Neural cell (in vitro differentiated cells): Measurements from ENCODE around the gene CELSR3. TPM values are rescaled to one million over a fixed set of nuclear protein-coding genes. Genes with fewer than 3 reads are reported as not detected.

ENCODE experiments used
- H2AFZ ChIP-seq: fragments of 200-600, 300-800 bp; sonication (generic), shearing (Covaris generic); 2 replicates; pipeline ENCODE4 v1.6.0; 2014; ENCODE audit warnings: low read depth, mild to moderate bottlenecking, antibody characterized with exemption, low read length, moderate library complexity
- H3F3A ChIP-seq: fragments of 200-600 bp; shearing (Covaris generic); 2 replicates; pipeline ENCODE4 v1.6.1; 2016; ENCODE audit warnings: mild to moderate bottlenecking, moderate library complexity, mixed read lengths, antibody characterized with exemption, low read length; ENCODE audit not compliant: insufficient read depth, poor library complexity, severe bottlenecking
- H3K27ac ChIP-seq: fragments of 200-600, 300-800 bp; sonication (generic), shearing (Covaris generic); 2 replicates; pipeline ENCODE4 v1.5.1; 2014; ENCODE audit warnings: mild to moderate bottlenecking, low read length, moderate library complexity
- H3K27me3 ChIP-seq: fragments of 300-800, 200-600 bp; sonication (generic), shearing (Covaris generic); 2 replicates; pipeline ENCODE4 v1.6.0; 2014; ENCODE audit warnings: mild to moderate bottlenecking, low read depth, low read length, moderate library complexity; ENCODE audit not compliant: insufficient read depth
- H3K36me3 ChIP-seq: fragments of 300-800, 200-600 bp; sonication (generic), shearing (Covaris generic); 2 replicates; pipeline ENCODE4 v1.5.1; 2014; ENCODE audit warnings: mild to moderate bottlenecking, antibody characterized with exemption, low read length, moderate library complexity; ENCODE audit not compliant: insufficient read depth
- H3K4me2 ChIP-seq: fragments of 300-800, 200-600 bp; sonication (generic), shearing (Covaris generic); 2 replicates; pipeline ENCODE4 v1.6.0; 2014; ENCODE audit warnings: mild to moderate bottlenecking, low read length
- H3K4me3 ChIP-seq: fragments of 300-800, 200-600 bp; sonication (generic), shearing (Covaris generic); 2 replicates; pipeline ENCODE4 v1.5.1; 2014; ENCODE audit warnings: mild to moderate bottlenecking, low read length, moderate library complexity
- H3K79me2 ChIP-seq: fragments of 200-600 bp; shearing (Covaris generic); replicated peaks from 2 replicates; pipeline ENCODE4 v1.6.0; 2014; ENCODE audit warnings: mild to moderate bottlenecking, low read length, moderate library complexity; ENCODE audit not compliant: insufficient read depth
- H3K9ac ChIP-seq: fragments of 300-800, 200-600 bp; sonication (generic), shearing (Covaris generic); 2 replicates; pipeline ENCODE4 v1.6.1; 2016; ENCODE audit warnings: mild to moderate bottlenecking, low read length, mixed read lengths
- H3K9me2 ChIP-seq: fragments of 200-600 bp; shearing (Covaris generic); 2 replicates; pipeline ENCODE4 v1.6.1; 2016; ENCODE audit warnings: mild to moderate bottlenecking, low read length, mixed read lengths; ENCODE audit not compliant: insufficient read depth
- H3K9me3 ChIP-seq: fragments of 200-600, 300-800 bp; sonication (generic), shearing (Covaris generic); 2 replicates; pipeline ENCODE4 v1.6.1; 2016; ENCODE audit warnings: mild to moderate bottlenecking, mixed run types, low read length, moderate library complexity, mixed read lengths
- H4K20me1 ChIP-seq: fragments of 200-600 bp; shearing (Covaris generic); 2 replicates; pipeline ENCODE4 v1.6.1; 2016; ENCODE audit warnings: mild to moderate bottlenecking, mixed run types; ENCODE audit not compliant: insufficient read depth
- EP300 ChIP-seq: fragments of 450-650 bp; conservative IDR thresholded peaks from 2 replicates; pipeline ENCODE4 v1.6.1; 2014; ENCODE audit warnings: antibody characterized with exemption, mild to moderate bottlenecking, moderate library complexity; ENCODE audit not compliant: poor library complexity, severe bottlenecking
- EZH2 ChIP-seq: fragments of 200-600, 300-800 bp; shearing (Covaris generic), sonication (generic); IDR thresholded peaks from 2 replicates; pipeline ENCODE4 v1.6.1; 2014; ENCODE audit warnings: antibody characterized with exemption, low read length, borderline replicate concordance, mild to moderate bottlenecking; ENCODE audit not compliant: insufficient read depth, poor library complexity, severe bottlenecking
- MXI1 ChIP-seq: fragments of 450-650 bp; conservative IDR thresholded peaks from 2 replicates; pipeline ENCODE4 v1.6.1; 2014; ENCODE audit warnings: antibody characterized with exemption, mild to moderate bottlenecking; ENCODE audit not compliant: poor library complexity, severe bottlenecking
- POLR2AphosphoS5 ChIP-seq: IDR thresholded peaks from 2 replicates; pipeline ENCODE4 v1.6.1; 2012
- RAD21 ChIP-seq: fragments of 450-650 bp; conservative IDR thresholded peaks from 2 replicates; pipeline ENCODE4 v1.6.1; 2014; ENCODE audit warnings: antibody characterized with exemption, mild to moderate bottlenecking, moderate library complexity
- REST ChIP-seq: IDR thresholded peaks from 2 replicates; pipeline ENCODE4 v1.6.1; 2012; ENCODE audit warnings: borderline replicate concordance
- SMC3 ChIP-seq: fragments of 450-650 bp; conservative IDR thresholded peaks from 2 replicates; pipeline ENCODE4 v1.6.1; 2014; ENCODE audit warnings: antibody characterized with exemption, mild to moderate bottlenecking, moderate library complexity; ENCODE audit not compliant: poor library complexity
- TAF1 ChIP-seq: IDR thresholded peaks from 2 replicates; pipeline ENCODE4 v1.6.1; 2012; ENCODE audit warnings: low read depth
- polyA plus RNA-seq: library from polyadenylated mRNA; depleted of rRNA; stranded (reverse); fragments of >200 nt; gene quantifications from 2 replicates; pipeline ENCODE4 v1.2.3, GENCODE V29; 2014
- TF ChIP-seq, protein P1 (sequence below): fragments of 450-650 bp; IDR thresholded peaks from 2 replicates; pipeline ENCODE4 v1.5.1; 2014; ENCODE audit warnings: antibody characterized with exemption, mild to moderate bottlenecking, moderate library complexity; ENCODE audit not compliant: poor library complexity, severe bottlenecking

Gene CELSR3
- polyA plus RNA-seq, 1 donor from 2014 or later = 54.9 TPM

- Histone ChIP-seq H3K4me2 (no peak overlapping the region), H3K27me3 (no peaks in the 10 kb centered on the region), H3K36me3 (peaks cover 4% of the 10 kb centered on the region), H2AFZ (no peak overlapping the region), H3K27ac (no peak overlapping the region), H3K79me2 (no peaks in the 10 kb centered on the region), H3K9ac (no peak overlapping the region), H3F3A (no peaks in the 10 kb centered on the region), H3K9me2 (no peaks in the 10 kb centered on the region), H4K20me1 (peaks cover 8% of the 10 kb centered on the region), H3K4me3 (no peak overlapping the region), H3K9me3 (no peaks in the 10 kb centered on the region)
- TF ChIP-seq, protein P1, sequence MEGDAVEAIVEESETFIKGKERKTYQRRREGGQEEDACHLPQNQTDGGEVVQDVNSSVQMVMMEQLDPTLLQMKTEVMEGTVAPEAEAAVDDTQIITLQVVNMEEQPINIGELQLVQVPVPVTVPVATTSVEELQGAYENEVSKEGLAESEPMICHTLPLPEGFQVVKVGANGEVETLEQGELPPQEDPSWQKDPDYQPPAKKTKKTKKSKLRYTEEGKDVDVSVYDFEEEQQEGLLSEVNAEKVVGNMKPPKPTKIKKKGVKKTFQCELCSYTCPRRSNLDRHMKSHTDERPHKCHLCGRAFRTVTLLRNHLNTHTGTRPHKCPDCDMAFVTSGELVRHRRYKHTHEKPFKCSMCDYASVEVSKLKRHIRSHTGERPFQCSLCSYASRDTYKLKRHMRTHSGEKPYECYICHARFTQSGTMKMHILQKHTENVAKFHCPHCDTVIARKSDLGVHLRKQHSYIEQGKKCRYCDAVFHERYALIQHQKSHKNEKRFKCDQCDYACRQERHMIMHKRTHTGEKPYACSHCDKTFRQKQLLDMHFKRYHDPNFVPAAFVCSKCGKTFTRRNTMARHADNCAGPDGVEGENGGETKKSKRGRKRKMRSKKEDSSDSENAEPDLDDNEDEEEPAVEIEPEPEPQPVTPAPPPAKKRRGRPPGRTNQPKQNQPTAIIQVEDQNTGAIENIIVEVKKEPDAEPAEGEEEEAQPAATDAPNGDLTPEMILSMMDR = no peak
- TF ChIP-seq RAD21 = no peak
- TF ChIP-seq REST = no peak
- no peak for TF ChIP-seq SMC3
- no peak for TF ChIP-seq TAF1
- no peak for TF ChIP-seq MXI1
- TF ChIP-seq EP300 = no peak
- no peak for TF ChIP-seq POLR2AphosphoS5
- TF ChIP-seq EZH2 = no peak
Observed at GRCh38 chr3:48650723-48651122, 12.0 kb downstream of the CELSR3 start.

DNA sequence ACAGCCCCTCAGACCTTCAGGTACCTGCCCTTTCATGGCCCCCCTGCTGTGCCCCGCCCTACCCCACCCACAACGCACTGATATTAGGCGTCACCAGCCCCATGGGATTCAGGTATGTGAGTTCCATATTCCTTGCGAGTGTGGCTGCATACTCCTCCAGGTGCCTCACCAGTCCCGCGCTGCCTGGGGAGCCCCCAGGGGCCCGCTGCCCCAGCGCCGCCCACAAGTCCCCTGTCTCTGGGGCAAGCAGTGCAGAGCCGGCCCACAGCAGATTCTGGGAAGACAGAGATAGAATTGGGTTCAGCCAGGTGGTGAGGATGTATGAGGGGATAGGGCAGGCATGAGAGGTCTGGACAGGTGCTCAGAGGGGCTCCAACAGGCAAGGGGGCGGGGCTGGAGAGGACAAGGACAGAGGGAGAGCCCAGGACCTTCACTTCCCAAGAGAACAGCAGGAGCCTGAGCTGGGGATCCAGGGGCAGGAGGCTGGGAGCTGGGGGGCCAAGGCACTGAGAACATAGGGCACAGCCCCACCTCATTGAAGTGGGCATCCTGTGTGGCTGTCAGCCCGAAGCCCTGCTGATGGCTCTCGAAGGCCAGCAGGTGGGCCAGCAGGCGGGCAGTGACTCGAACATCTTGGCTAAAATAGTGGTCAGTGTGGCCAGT lies 14.4 kb downstream of the CELSR3 start:
- Histone ChIP-seq H3K79me2 (no peaks in the 10 kb centered on the region), H4K20me1 (peaks cover 3% of the 10 kb centered on the region), H3K27me3 (no peaks in the 10 kb centered on the region), H3K27ac (no peak overlapping the region), H3K4me3 (no peak overlapping the region), H3K4me2 (no peak overlapping the region), H3K9ac (no peak overlapping the region), H3K9me2 (no peaks in the 10 kb centered on the region), H3K9me3 (no peaks in the 10 kb centered on the region), H3K36me3 (no peaks in the 10 kb centered on the region), H3F3A (no peaks in the 10 kb centered on the region), H2AFZ (no peak overlapping the region)
- no peak for TF ChIP-seq MXI1
- TF ChIP-seq EZH2 = no peak
- TF ChIP-seq TAF1 = no peak
- TF ChIP-seq, protein P1 = no peak
- no peak for TF ChIP-seq REST
- no peak for TF ChIP-seq RAD21
- TF ChIP-seq POLR2AphosphoS5 = no peak
